ENCODE data around the gene SYPL1. TPM values are rescaled to one million over a fixed set of nuclear protein-coding genes. Genes with fewer than 3 reads are reported as not detected.

The SYPL1 gene
- total RNA-seq, 2 experiments from 2014 or later, result 51.3 to 52.4 TPM

GRCh38 chr7:106120500-106120899, 8.4 kb upstream of the SYPL1 start:
- CTCF ChIA-PET, result interaction anchor here (0.9 kb wide), 1 partner anchor 35 kb away, joined by 3 read pairs; no protein-coding TSS in a partner anchor

GRCh38 chr7:106119719-106120118, 7.6 kb upstream of the SYPL1 start:
- CTCF ChIA-PET, result interaction anchor here (0.9 to 1.3 kb wide), 3 partner anchors 34 to 62 kb away, joined by 3 to 8 read pairs (median 6); no protein-coding TSS in a partner anchor
- no peaks in the 10 kb centered on the region for H3K36me3 Mint-ChIP-seq (ENCODE audit: low read depth)
- no peak overlapping the region for H3K27ac Mint-ChIP-seq
- POLR2A ChIA-PET, result no interaction called here
- no peaks in the 10 kb centered on the region for H3K9me3 Mint-ChIP-seq (ENCODE audit: insufficient read depth)
- ATAC-seq, result no peak
- no peak for DNase-seq
- peaks cover 4% of the 10 kb centered on the region for H3K27me3 Mint-ChIP-seq (ENCODE audit: low read depth)
- H3K4me3 Mint-ChIP-seq, result no peak overlapping the region
- peaks cover 12% of the 10 kb centered on the region for H3K4me1 Mint-ChIP-seq (ENCODE audit: low read depth)

More at GRCh38 chr7:106120500-106120899, 8.4 kb upstream of the SYPL1 start:
- no peak overlapping the region for H3K4me3 Mint-ChIP-seq
- ATAC-seq (no peak), DNase-seq (no peak)
- peaks cover 4% of the 10 kb centered on the region for H3K27me3 Mint-ChIP-seq (ENCODE audit: low read depth)
- H3K27ac Mint-ChIP-seq, result no peak overlapping the region
- H3K36me3 Mint-ChIP-seq (ENCODE audit: low read depth), result no peaks in the 10 kb centered on the region
- H3K4me1 Mint-ChIP-seq (ENCODE audit: low read depth), result peaks cover 7% of the 10 kb centered on the region
- POLR2A ChIA-PET, result no interaction called here
- H3K9me3 Mint-ChIP-seq (ENCODE audit: insufficient read depth), result no peaks in the 10 kb centered on the region

- H3K4me3 Mint-ChIP-seq, result no peak overlapping the region
- DNase-seq (no peak), ATAC-seq (no peak)
- ChIA-PET CTCF (interaction anchor here (2.1 kb wide), 1 partner anchor 36 kb away, joined by 11 read pairs; no protein-coding TSS in a partner anchor), POLR2A (interaction anchor here (1.3 kb wide), 1 partner anchor 8 kb away, joined by 3 read pairs; no protein-coding TSS in a partner anchor)
- H3K27ac Mint-ChIP-seq, result no peak overlapping the region
- peaks cover 3% of the 10 kb centered on the region for H3K36me3 Mint-ChIP-seq (ENCODE audit: low read depth)
- H3K9me3 Mint-ChIP-seq (ENCODE audit: insufficient read depth), result no peaks in the 10 kb centered on the region
- peaks cover 4% of the 10 kb centered on the region for H3K27me3 Mint-ChIP-seq (ENCODE audit: low read depth)
- H3K4me1 Mint-ChIP-seq (ENCODE audit: low read depth), result peaks cover 22% of the 10 kb centered on the region
These were observed 5.9 kb upstream of the SYPL1 start for GRCh38 chr7:106117786-106118544.

- no peak for DNase-seq
- no peak for ATAC-seq
- H3K27me3 Mint-ChIP-seq (ENCODE audit: low read depth), result no peaks in the 10 kb centered on the region
- H3K36me3 Mint-ChIP-seq (ENCODE audit: low read depth), result peaks cover 4% of the 10 kb centered on the region
- peaks cover 29% of the 10 kb centered on the region for H3K4me1 Mint-ChIP-seq (ENCODE audit: low read depth)
- no peak overlapping the region for H3K4me3 Mint-ChIP-seq
- no peaks in the 10 kb centered on the region for H3K9me3 Mint-ChIP-seq (ENCODE audit: insufficient read depth)
- CTCF ChIA-PET, result interaction anchor here (0.9 to 2.1 kb wide), 4 partner anchors 10 to 45 kb away, joined by 4 to 11 read pairs (median 4); no protein-coding TSS in a partner anchor
- POLR2A ChIA-PET, result interaction anchor here (1.3 kb wide), 1 partner anchor 10 kb away, joined by 3 read pairs; no protein-coding TSS in a partner anchor
- no peak overlapping the region for H3K27ac Mint-ChIP-seq
These were observed 4.1 kb upstream of the SYPL1 start for GRCh38 chr7:106116161-106116704.

- ATAC-seq, result no peak
These were observed 2.7 kb upstream of the SYPL1 start for GRCh38 chr7:106114716-106115383.

GRCh38 chr7:106112972-106113421, 885 bp upstream of the SYPL1 start:
- H3K4me3 Mint-ChIP-seq, result peak overlapping the region; percentile 83
- no peaks in the 10 kb centered on the region for H3K27me3 Mint-ChIP-seq (ENCODE audit: low read depth)
- DNase-seq (peak; percentile 25), ATAC-seq (no peak)
- H3K27ac Mint-ChIP-seq, result peak overlapping the region; percentile 93
- no peaks in the 10 kb centered on the region for H3K9me3 Mint-ChIP-seq (ENCODE audit: insufficient read depth)
- CTCF ChIA-PET, result interaction anchor here (0.9 to 3.4 kb wide), 4 partner anchors 10 to 56 kb away, joined by 3 to 23 read pairs (median 13); no protein-coding TSS in a partner anchor
- POLR2A ChIA-PET, result interaction anchor here (0.9 to 3.2 kb wide), 6 partner anchors 13 to 566 kb away, joined by 3 to 66 read pairs (median 5); no protein-coding TSS in a partner anchor
- peaks cover 57% of the 10 kb centered on the region for H3K4me1 Mint-ChIP-seq (ENCODE audit: low read depth)
- peaks cover 24% of the 10 kb centered on the region for H3K36me3 Mint-ChIP-seq (ENCODE audit: low read depth)

More at GRCh38 chr7:106114716-106115383, 2.7 kb upstream of the SYPL1 start:
- Mint-ChIP-seq H3K9me3 (ENCODE audit: insufficient read depth) (no peaks in the 10 kb centered on the region), H3K27ac (peak overlapping the region; percentile 54), H3K27me3 (ENCODE audit: low read depth) (no peaks in the 10 kb centered on the region), H3K4me3 (peak overlapping the region; percentile 12), H3K4me1 (ENCODE audit: low read depth) (peaks cover 40% of the 10 kb centered on the region), H3K36me3 (ENCODE audit: low read depth) (peaks cover 13% of the 10 kb centered on the region)
- ChIA-PET CTCF (interaction anchor here (1.0 to 1.8 kb wide), 5 partner anchors 11 to 54 kb away, joined by 3 to 7 read pairs (median 4); no protein-coding TSS in a partner anchor), POLR2A (interaction anchor here (1.0 kb wide), 1 partner anchor 43 kb away, joined by 4 read pairs; no protein-coding TSS in a partner anchor)
- DNase-seq, result peak; percentile 30

- ChIA-PET CTCF (interaction anchor here (0.7 to 3.4 kb wide), 7 partner anchors 26 to 56 kb away, joined by 3 to 26 read pairs (median 6); no protein-coding TSS in a partner anchor), POLR2A (interaction anchor here (0.6 to 3.2 kb wide), 13 partner anchors 9 to 306 kb away, joined by 3 to 66 read pairs (median 4); no protein-coding TSS in a partner anchor)
- Mint-ChIP-seq H3K27ac (peak overlapping the region; percentile 93), H3K4me3 (peak overlapping the region; percentile 83), H3K4me1 (ENCODE audit: low read depth) (peaks cover 57% of the 10 kb centered on the region), H3K9me3 (ENCODE audit: insufficient read depth) (no peaks in the 10 kb centered on the region), H3K36me3 (ENCODE audit: low read depth) (peaks cover 24% of the 10 kb centered on the region), H3K27me3 (ENCODE audit: low read depth) (no peaks in the 10 kb centered on the region)
- ATAC-seq, result peak; percentile 59
- peak; percentile 59 for DNase-seq
These were observed 426 bp downstream of the SYPL1 start for GRCh38 chr7:106111655-106112117.

- H3K27me3 Mint-ChIP-seq (ENCODE audit: low read depth), result no peaks in the 10 kb centered on the region
- ATAC-seq, result no peak
- H3K4me1 Mint-ChIP-seq (ENCODE audit: low read depth), result peaks cover 54% of the 10 kb centered on the region
- peak overlapping the region; percentile 80 for H3K4me3 Mint-ChIP-seq
- POLR2A ChIA-PET, result interaction anchor here (0.6 to 3.2 kb wide), 9 partner anchors 9 to 53 kb away, joined by 3 to 66 read pairs (median 5); no protein-coding TSS in a partner anchor
- H3K27ac Mint-ChIP-seq, result peak overlapping the region; percentile 79
- no peak for DNase-seq
- CTCF ChIA-PET, result interaction anchor here (0.7 to 3.4 kb wide), 9 partner anchors 11 to 56 kb away, joined by 3 to 26 read pairs (median 6); no protein-coding TSS in a partner anchor
- peaks cover 29% of the 10 kb centered on the region for H3K36me3 Mint-ChIP-seq (ENCODE audit: low read depth)
- no peaks in the 10 kb centered on the region for H3K9me3 Mint-ChIP-seq (ENCODE audit: insufficient read depth)
These were observed 1.0 kb downstream of the SYPL1 start for GRCh38 chr7:106110885-106111654.

GRCh38 chr7:106110238-106110560, 1.9 kb downstream of the SYPL1 start:
- H3K27me3 Mint-ChIP-seq (ENCODE audit: low read depth), result no peaks in the 10 kb centered on the region
- peaks cover 56% of the 10 kb centered on the region for H3K4me1 Mint-ChIP-seq (ENCODE audit: low read depth)
- ChIA-PET POLR2A (interaction anchor here (3.2 kb wide), 1 partner anchor 38 kb away, joined by 66 read pairs; no protein-coding TSS in a partner anchor), CTCF (interaction anchor here (1.0 to 3.4 kb wide), 6 partner anchors 10 to 53 kb away, joined by 3 to 26 read pairs (median 14); no protein-coding TSS in a partner anchor)
- ATAC-seq, result no peak
- H3K27ac Mint-ChIP-seq, result peak overlapping the region; percentile 0
- DNase-seq, result no peak
- H3K9me3 Mint-ChIP-seq (ENCODE audit: insufficient read depth), result no peaks in the 10 kb centered on the region
- peak overlapping the region; percentile 80 for H3K4me3 Mint-ChIP-seq
- peaks cover 34% of the 10 kb centered on the region for H3K36me3 Mint-ChIP-seq (ENCODE audit: low read depth)

GRCh38 chr7:106109521-106110237, 2.4 kb downstream of the SYPL1 start:
- Mint-ChIP-seq H3K4me1 (ENCODE audit: low read depth) (peaks cover 54% of the 10 kb centered on the region), H3K9me3 (ENCODE audit: insufficient read depth) (no peaks in the 10 kb centered on the region), H3K27me3 (ENCODE audit: low read depth) (no peaks in the 10 kb centered on the region), H3K4me3 (peak overlapping the region; percentile 80), H3K27ac (no peak overlapping the region), H3K36me3 (ENCODE audit: low read depth) (peaks cover 36% of the 10 kb centered on the region)
- CTCF ChIA-PET, result interaction anchor here (1.0 to 3.4 kb wide), 5 partner anchors 9 to 52 kb away, joined by 3 to 26 read pairs (median 7); no protein-coding TSS in a partner anchor
- ATAC-seq (no peak), DNase-seq (no peak)
- POLR2A ChIA-PET, result no interaction called here

Data from activated CD8-positive, alpha-beta T cell treated with anti-CD3 and anti-CD28 coated beads, Interleukin-2, amount 10 ng/mL, durations not matched to agents 7 days and 5 days (primary cell).